Right lobe of liver (tissue), 6 donors: ENCODE results near the gene MITD1. TPM values are rescaled to one million over a fixed set of nuclear protein-coding genes. Genes with fewer than 3 reads are reported as not detected.
A peak's percentile ranks its signal among the peaks of the same experiment; 100 is the strongest.
"Not testable (repeated sequence)": the region's sequence is repeated elsewhere in the genome, so short reads cannot be mapped to it uniquely, and the experiment has no call there.

Source experiments
- ATAC-seq, 4 donors: fragments of 200-7000 bp; cut with Tn5 transposase; one replicate each; pipeline ENCODE4 v1.9.1; 2020; ENCODE audit warnings: mild to moderate bottlenecking in 4 of 4, moderate library complexity in 4 of 4
- DNase-seq, 3 donors: peaks; one replicate each; pipeline ENCODE4 v3.0.0-alpha.2; 2020
- H3K27ac ChIP-seq, 3 donors: fragments of 200-600 bp; one replicate each; pipeline ENCODE4 v1.8.0; 2022
- H3K27me3 ChIP-seq, 2 donors: fragments of 200-600 bp; one replicate each; pipeline ENCODE4 v1.8.0; 2022
- H3K36me3 ChIP-seq, 4 donors: fragments of 200-600 bp; sonication (generic) in 1 of 4; one replicate each; pipeline versions ENCODE4 v1.5.1 to v1.8.0; 2017 to 2022; ENCODE audit warnings: control low read depth in 1 of 4
- H3K4me1 ChIP-seq, 4 donors: fragments of 200-600 bp; sonication (generic) in 1 of 4; one replicate each; pipeline versions ENCODE4 v1.5.1 to v1.8.0; 2017 to 2022; ENCODE audit warnings: control low read depth in 1 of 4
- H3K4me3 ChIP-seq, 3 donors: fragments of 200-600 bp; one replicate each; pipeline ENCODE4 v1.8.0; 2022
- H3K9me3 ChIP-seq, 4 donors: fragments of 200-600 bp; sonication (generic) in 1 of 4; one replicate each; pipeline versions ENCODE4 v1.5.1 to v1.8.0; 2017 to 2022; ENCODE audit warnings: control low read depth in 1 of 4
- POLR2A ChIP-seq: fragments of 450-650 bp; IDR thresholded peaks from one replicate; pipeline ENCODE4 v1.6.1; 2017; ENCODE audit warnings: antibody characterized with exemption, mild to moderate bottlenecking
- WGBS: methylation state at CpG from one replicate; pipeline ENCODE4 v1.1.6; 2018; ENCODE audit warnings: low coverage, low lambda C conversion rate; ENCODE audit not compliant: insufficient coverage; ENCODE audit errors: missing lambda C conversion rate; 5-methylcytosine and 5-hydroxymethylcytosine counted together
- intact Hi-C, 2 donors: fragments of 100-400 bp; cut with DNase I; formaldehyde crosslinking; loops; one replicate each; pipeline versions ENCODE4 v1.11.2 to v1.14.1; 2022
- total RNA-seq, 6 experiments: library from RNA; depleted of rRNA in 2 of 6; stranded (reverse); fragments of >200 nt in 2 of 6; fragmentation: NEBNext Ultra II Directional in 3 of 6; extraction: Animal tissue kit (Norgen Biotek cat#: 25700) in 3 of 6; gene quantifications; one replicate each; pipeline versions ENCODE4 v1.1.0 to v1.2.4, GENCODE V29; 2016 to 2023
- TF ChIP-seq, protein P1 (sequence below), 4 donors: fragments of 200-600 bp in 3 of 4; fragments of 450-650 bp in 1 of 4; IDR thresholded peaks; one replicate each; pipeline versions ENCODE4 v1.5.1 to v1.8.0; 2016 to 2022; ENCODE audit warnings: antibody characterized with exemption in 4 of 4, mild to moderate bottlenecking in 2 of 4
- donor health status: DM: no; HTN: yes; CAD: no.
- donor health status: DM: no; HTN: no; CAD: no.
- donor health status: DM: no; HTN: no; CAD: no.
- donor health status: DM: no; HTN: yes; CAD: no.
- donor health status: DM: no; HTN: yes; CAD: no.

MITD1 gene
- total RNA-seq, 6 experiments from 2014 or later, result 4.0 to 12.5 (median 9.6) TPM

DNA sequence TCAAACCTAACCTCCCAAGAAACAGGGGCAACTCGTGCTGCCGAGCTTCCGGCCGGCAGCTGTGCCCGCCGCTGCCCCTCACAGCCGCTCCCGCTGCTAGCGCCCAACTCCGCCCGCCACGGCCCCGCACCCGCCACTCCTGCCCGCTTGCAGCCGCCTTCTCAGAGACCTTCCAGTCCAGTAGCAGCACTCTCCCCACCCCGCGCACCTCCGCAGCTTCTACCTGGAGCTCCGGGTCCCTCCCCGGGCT, 40.1 kb downstream of the MITD1 start:
- Histone ChIP-seq H3K27me3 (no peaks in the 10 kb centered on the region), H3K4me1 (peaks cover 0 to 7% (median 0%) of the 10 kb centered on the region in 4 donors), H3K9me3 (no peaks in the 10 kb centered on the region), H3K36me3 (no peaks in the 10 kb centered on the region), H3K4me3 (peak overlapping the region; percentile 77 to 88 (median 81)), H3K27ac (peak overlapping the region; percentile 61 to 73 (median 62))
- no peak for DNase-seq
- 4% methylated on average over 6 of the region's 21 CpGs for WGBS
- ATAC-seq, result peak; percentile 48 to 61 (median 58)
- TF ChIP-seq POLR2A, result peak; percentile 96
- TF ChIP-seq, protein P1, sequence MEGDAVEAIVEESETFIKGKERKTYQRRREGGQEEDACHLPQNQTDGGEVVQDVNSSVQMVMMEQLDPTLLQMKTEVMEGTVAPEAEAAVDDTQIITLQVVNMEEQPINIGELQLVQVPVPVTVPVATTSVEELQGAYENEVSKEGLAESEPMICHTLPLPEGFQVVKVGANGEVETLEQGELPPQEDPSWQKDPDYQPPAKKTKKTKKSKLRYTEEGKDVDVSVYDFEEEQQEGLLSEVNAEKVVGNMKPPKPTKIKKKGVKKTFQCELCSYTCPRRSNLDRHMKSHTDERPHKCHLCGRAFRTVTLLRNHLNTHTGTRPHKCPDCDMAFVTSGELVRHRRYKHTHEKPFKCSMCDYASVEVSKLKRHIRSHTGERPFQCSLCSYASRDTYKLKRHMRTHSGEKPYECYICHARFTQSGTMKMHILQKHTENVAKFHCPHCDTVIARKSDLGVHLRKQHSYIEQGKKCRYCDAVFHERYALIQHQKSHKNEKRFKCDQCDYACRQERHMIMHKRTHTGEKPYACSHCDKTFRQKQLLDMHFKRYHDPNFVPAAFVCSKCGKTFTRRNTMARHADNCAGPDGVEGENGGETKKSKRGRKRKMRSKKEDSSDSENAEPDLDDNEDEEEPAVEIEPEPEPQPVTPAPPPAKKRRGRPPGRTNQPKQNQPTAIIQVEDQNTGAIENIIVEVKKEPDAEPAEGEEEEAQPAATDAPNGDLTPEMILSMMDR (IDR thresholded peaks at IDR 0.05), result no peak
- intact Hi-C loops, result no loop called here

DNA sequence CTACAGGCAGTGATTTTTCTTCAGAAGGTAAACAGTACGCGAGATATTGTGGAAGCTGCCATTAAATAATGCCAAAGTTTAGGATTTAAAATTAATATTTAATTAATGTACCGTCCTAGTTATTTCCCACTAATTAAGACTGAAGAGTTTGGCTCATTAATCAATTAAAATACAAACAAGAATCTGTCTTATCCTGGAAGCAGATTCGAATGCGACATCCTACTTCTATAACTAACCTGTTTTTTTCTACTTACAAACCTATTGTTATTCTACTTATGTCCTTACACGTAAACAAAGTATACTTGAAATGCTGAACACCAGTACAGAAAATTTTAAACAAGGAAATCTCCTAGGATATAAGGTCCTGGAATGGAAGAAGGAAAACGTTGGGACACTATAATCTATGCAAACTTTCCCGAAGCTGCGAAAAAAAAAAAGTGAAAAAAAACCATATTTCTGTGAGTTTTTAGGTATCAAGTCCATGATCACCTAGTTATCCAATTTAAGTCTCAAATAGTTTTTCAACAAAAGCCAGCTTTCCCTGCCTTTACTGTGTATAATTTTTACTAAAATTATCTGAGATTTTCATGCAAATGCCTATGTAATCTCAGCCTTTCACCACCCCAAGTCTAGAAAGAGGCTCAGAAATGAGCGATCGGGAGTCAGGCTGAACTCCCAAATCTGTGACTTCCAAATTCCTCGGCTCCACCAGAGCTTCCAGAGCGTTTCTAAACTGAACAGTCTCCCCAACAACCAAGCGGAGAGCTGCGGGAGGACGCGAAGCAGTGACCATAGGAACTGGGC, 40.6 kb downstream of the MITD1 start:
- Histone ChIP-seq H3K4me1 (peaks cover 0 to 7% (median 0%) of the 10 kb centered on the region in 4 donors), H3K4me3 (peak overlapping the region; percentile 77 to 88 (median 81)), H3K27me3 (no peaks in the 10 kb centered on the region), H3K27ac (peak overlapping the region; percentile 61 to 73 (median 62)), H3K36me3 (no peaks in the 10 kb centered on the region), H3K9me3 (no peaks in the 10 kb centered on the region)
- DNase-seq (no peak), ATAC-seq (no peak)
- 18% methylated on average over 17 of the region's 17 CpGs for WGBS
- intact Hi-C loops, result no loop called here
- TF ChIP-seq, protein P1 (IDR thresholded peaks at IDR 0.05), result no peak
- TF ChIP-seq POLR2A, result no peak

DNA sequence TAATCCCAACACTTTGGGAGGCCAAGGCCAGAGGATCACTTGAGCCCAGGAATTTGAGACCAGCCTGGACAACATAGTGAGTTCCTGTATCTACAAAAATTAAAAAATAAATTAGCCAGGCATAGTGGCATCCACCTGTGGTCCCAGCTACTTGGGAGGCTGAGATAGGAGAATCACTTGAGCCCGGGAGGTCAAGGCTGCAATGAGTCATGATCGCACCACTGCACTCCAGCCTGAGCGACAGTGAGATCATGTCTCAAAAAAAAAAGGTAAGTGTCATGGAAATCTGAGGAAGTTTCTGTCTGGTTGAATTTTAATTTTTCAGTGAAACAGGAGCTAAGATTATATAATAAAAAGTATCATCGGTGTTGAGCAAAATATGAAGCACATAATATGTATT, 41.9 kb downstream of the MITD1 start:
- ATAC-seq (no peak), DNase-seq (no peak)
- H3K4me3 ChIP-seq, result no peak overlapping the region
- H3K27ac ChIP-seq, result no peak overlapping the region
- intact Hi-C loops, result no loop called here
- H3K9me3 ChIP-seq, result no peaks in the 10 kb centered on the region
- TF ChIP-seq, protein P1 (IDR thresholded peaks at IDR 0.05), result no peak
- TF ChIP-seq POLR2A, result no peak
- H3K4me1 ChIP-seq, result peaks cover 0 to 7% (median 0%) of the 10 kb centered on the region in 4 donors
- no peaks in the 10 kb centered on the region for H3K36me3 ChIP-seq
- WGBS, result 90% methylated on average over 4 of the region's 4 CpGs
- no peaks in the 10 kb centered on the region for H3K27me3 ChIP-seq

DNA sequence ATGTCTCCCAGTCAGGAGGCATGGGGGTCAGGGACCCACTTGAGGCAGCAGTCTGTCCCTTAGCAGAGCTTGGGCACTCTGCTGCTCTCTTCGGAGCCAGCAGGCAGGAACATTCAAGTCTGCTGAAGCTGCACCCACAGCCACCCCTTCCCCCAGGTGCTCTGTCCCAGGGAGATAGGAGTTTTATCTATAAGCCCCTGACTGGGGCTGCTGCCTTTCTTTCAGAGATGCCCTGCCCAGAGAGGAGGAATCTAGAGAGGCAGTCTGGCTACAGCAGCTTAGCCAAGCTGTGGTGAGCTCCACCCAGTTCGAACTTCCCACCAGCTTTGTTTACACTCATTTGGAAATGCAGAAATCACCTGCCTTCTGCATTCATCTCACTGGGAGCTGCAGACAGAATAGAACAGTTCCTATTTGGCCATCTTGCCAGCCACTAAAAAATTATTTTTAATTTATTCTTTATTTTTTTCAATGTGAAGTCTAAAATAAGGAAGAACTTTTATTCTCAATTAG, 45.8 kb downstream of the MITD1 start:
- H3K4me1 ChIP-seq, ATAC-seq, intact Hi-C loops, DNase-seq, H3K4me3 ChIP-seq, H3K36me3 ChIP-seq, H3K27me3 ChIP-seq, H3K27ac ChIP-seq: not testable (repeated sequence)
- 83% methylated on average over 1 of the region's 2 CpGs for WGBS
- peaks cover 0 to 12% (median 5%) of the 10 kb centered on the region in 4 donors for H3K9me3 ChIP-seq

DNA sequence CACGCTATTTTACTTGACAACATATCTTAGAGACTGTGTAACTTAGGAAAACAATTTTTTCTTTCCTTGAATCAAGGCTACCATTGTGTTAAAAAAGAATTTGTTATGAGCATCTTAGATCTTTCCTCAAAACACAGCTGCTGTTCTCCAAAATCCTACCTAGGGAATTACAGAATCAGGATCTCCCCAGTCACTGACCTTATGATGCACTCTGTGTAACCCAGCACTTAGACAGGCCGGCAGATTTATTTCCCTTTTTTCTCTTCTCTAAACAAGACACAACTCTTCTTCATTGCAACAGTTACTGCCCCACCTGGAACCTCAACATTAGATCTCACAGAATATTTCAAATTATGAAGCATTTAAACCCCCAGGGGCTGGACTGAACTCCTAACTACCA, 52.9 kb downstream of the MITD1 start:
- Histone ChIP-seq H3K9me3 (peaks cover 0 to 10% (median 3%) of the 10 kb centered on the region in 4 donors), H3K36me3 (no peaks in the 10 kb centered on the region), H3K4me1 (no peaks in the 10 kb centered on the region), H3K27me3 (no peaks in the 10 kb centered on the region), H3K4me3 (no peak overlapping the region), H3K27ac (no peak overlapping the region)
- 85% methylated on average over 2 of the region's 2 CpGs for WGBS
- no peak for ATAC-seq
- intact Hi-C loops, result no loop called here
- TF ChIP-seq, protein P1 (IDR thresholded peaks at IDR 0.05), result no peak
- TF ChIP-seq POLR2A, result no peak
- DNase-seq, result no peak
